Measurements from ENCODE around the gene REV3L.
"Not testable (repeated sequence)": the region's sequence is repeated elsewhere in the genome, so short reads cannot be mapped to it uniquely, and the experiment has no call there.

REV3L gene

DNA sequence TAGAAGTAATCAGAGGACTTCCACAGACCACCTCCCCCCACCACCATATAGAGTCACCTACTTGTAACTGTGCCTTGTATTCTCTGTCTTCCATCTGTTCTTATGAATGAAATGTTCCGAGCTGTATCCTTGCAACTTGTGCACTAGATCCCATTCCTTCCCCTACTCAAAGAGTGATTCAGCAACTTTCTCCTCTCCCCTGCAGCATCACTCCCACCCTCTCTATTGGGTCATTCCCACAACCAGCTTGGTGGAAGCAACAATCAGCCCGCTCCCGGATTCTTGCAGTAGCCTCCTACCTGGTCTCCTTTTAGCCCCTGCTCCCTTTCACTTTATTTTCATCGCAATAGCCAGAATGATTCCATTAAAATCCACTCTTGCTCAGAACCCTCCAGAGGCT, 34.9 kb upstream of the REV3L start:
- Histone ChIP-seq H3K4me1 (ENCODE audit: insufficient read depth, low read length) (peaks cover 11% of the 10 kb centered on the region), H3K27me3 (ENCODE audit: insufficient read depth, low read length) (no peaks in the 10 kb centered on the region), H3K9me3 (ENCODE audit: insufficient read depth, low read depth, low read length) (no peaks in the 10 kb centered on the region), H3K9ac (ENCODE audit: low read depth, low read length) (no peak overlapping the region), H3K36me3 (ENCODE audit: insufficient read depth, low read length) (no peaks in the 10 kb centered on the region), H3K27ac (ENCODE audit: low read depth, low read length) (no peak overlapping the region), H3K4me3 (ENCODE audit: low read length) (no peak overlapping the region)
- 82% methylated on average over 4 of the region's 4 CpGs for WGBS

DNA sequence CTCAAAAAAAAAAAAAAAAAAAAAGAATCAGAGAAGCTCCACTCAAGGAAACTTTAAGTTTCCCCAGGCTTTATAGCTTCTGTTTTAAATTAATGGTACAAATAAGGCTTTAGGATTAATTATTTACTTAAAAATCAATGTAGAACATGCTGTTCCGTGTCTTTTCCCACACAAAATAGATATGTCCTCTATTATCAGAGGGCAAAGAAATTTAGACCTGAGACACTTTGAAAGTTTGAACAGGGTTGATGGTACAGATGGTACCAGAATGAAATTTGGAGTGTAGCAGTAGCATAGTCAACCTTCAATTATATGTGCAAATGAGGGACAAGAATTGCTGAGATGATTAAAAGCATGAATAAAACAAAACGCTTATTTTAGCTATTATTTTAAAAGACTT, 32.2 kb upstream of the REV3L start:
- Histone ChIP-seq H3K27me3 (ENCODE audit: insufficient read depth, low read length) (no peaks in the 10 kb centered on the region), H3K9me3 (ENCODE audit: insufficient read depth, low read depth, low read length) (no peaks in the 10 kb centered on the region), H3K27ac (ENCODE audit: low read depth, low read length) (no peak overlapping the region), H3K4me3 (ENCODE audit: low read length) (no peak overlapping the region), H3K36me3 (ENCODE audit: insufficient read depth, low read length) (no peaks in the 10 kb centered on the region), H3K9ac (ENCODE audit: low read depth, low read length) (no peak overlapping the region), H3K4me1 (ENCODE audit: insufficient read depth, low read length) (peaks cover 11% of the 10 kb centered on the region)
- WGBS: no CpG with 5 or more reads among the region's 2 CpGs

DNA sequence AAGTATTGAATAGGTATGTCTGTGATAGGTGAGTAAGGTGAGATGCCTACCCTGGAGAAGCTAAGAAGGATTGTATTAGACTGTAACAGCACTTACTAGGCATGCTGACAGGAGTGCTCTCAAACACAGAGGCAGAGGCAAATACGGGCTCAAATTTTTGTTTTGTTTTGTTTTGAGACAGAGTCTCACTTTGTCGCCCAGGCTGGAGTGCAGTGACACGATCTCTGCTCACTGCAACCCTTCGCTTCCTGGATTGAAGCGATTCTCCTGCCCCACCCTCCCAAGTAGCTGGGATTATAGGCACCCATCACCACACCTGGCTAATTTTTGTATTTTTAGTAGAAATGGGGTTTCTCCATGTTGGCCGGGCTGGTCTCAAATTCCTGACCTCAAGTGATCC, 31.5 kb upstream of the REV3L start:
- H3K36me3 ChIP-seq (ENCODE audit: insufficient read depth, low read length); H3K9me3 ChIP-seq (ENCODE audit: insufficient read depth, low read depth, low read length); H3K27me3 ChIP-seq (ENCODE audit: insufficient read depth, low read length); H3K9ac ChIP-seq (ENCODE audit: low read depth, low read length); H3K27ac ChIP-seq (ENCODE audit: low read depth, low read length); H3K4me3 ChIP-seq (ENCODE audit: low read length): not testable (repeated sequence)
- WGBS: 94% methylated on average over 6 of the region's 6 CpGs
- peaks cover 11% of the 10 kb centered on the region for H3K4me1 ChIP-seq (ENCODE audit: insufficient read depth, low read length)

DNA sequence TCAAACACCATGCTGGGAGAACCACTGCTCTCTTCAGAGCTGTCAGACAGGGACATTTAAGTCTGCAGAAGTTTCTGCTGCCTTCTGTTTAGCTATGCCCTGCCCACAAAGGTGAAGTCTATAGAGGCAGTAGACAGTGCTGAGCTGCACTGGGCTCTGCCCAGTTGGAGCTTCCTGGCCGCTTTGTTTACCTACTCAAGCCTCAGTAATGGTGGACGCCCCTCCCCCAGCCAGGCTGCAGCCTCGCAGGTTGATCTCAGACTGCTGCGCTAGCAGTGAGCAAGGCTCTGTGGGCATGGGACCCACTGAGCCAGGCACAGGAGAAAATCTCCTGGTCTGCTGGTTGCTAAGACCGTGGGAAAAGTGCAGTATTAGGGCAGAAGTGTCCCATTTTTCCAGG, 24.2 kb upstream of the REV3L start:
- WGBS: 71% methylated on average over 5 of the region's 5 CpGs
- H3K4me3 ChIP-seq (ENCODE audit: low read length); H3K9me3 ChIP-seq (ENCODE audit: insufficient read depth, low read depth, low read length); H3K36me3 ChIP-seq (ENCODE audit: insufficient read depth, low read length); H3K9ac ChIP-seq (ENCODE audit: low read depth, low read length); H3K27me3 ChIP-seq (ENCODE audit: insufficient read depth, low read length); H3K27ac ChIP-seq (ENCODE audit: low read depth, low read length): not testable (repeated sequence)
- peaks cover 21% of the 10 kb centered on the region for H3K4me1 ChIP-seq (ENCODE audit: insufficient read depth, low read length)

DNA sequence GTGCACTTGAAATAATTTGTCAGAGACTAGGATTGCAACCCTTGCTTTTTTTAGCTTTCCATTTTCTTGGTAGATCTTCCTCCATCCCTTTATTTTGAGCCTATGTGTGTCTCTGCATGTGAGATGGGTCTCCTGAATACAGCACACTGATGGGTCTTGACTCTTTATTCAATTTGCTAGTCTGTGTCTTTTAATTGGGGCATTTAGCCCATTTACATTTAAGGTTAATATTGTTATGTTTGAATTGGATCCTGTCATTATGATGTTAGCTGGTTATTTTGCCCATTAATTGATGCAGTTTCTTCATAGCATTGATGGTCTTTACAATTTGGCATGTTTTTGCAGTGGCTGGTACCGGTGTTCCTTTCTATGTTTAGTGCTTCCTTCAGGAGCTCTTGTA, 22.5 kb upstream of the REV3L start:
- H3K9me3 ChIP-seq (ENCODE audit: insufficient read depth, low read depth, low read length); H3K36me3 ChIP-seq (ENCODE audit: insufficient read depth, low read length); H3K9ac ChIP-seq (ENCODE audit: low read depth, low read length); H3K27me3 ChIP-seq (ENCODE audit: insufficient read depth, low read length); H3K27ac ChIP-seq (ENCODE audit: low read depth, low read length); H3K4me3 ChIP-seq (ENCODE audit: low read length): not testable (repeated sequence)
- peaks cover 28% of the 10 kb centered on the region for H3K4me1 ChIP-seq (ENCODE audit: insufficient read depth, low read length)
- WGBS: 92% methylated on average over 1 of the region's 1 CpG

DNA sequence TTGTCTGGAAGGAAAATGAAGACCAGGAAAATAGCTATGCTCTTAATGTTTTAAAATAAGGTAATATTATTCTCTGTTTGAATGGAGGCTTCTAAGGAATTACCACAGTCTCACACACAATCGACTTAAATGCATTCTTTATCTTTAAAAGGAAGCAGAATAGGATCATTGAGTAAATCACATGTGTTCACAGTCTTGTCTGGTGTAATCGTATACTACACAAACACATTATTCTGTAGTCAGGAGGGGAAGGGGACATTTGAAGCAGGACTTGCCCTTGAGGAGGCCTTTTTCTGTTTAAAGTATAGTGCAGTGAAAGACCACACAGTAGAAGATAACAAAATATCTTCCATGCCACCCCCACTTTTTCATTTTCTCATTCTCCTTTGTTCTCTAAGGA, 20.6 kb upstream of the REV3L start:
- 83% methylated on average over 1 of the region's 2 CpGs for WGBS
- Histone ChIP-seq H3K4me3 (ENCODE audit: low read length) (no peak overlapping the region), H3K27me3 (ENCODE audit: insufficient read depth, low read length) (no peaks in the 10 kb centered on the region), H3K9me3 (ENCODE audit: insufficient read depth, low read depth, low read length) (no peaks in the 10 kb centered on the region), H3K27ac (ENCODE audit: low read depth, low read length) (no peak overlapping the region), H3K9ac (ENCODE audit: low read depth, low read length) (no peak overlapping the region), H3K4me1 (ENCODE audit: insufficient read depth, low read length) (peaks cover 28% of the 10 kb centered on the region), H3K36me3 (ENCODE audit: insufficient read depth, low read length) (no peaks in the 10 kb centered on the region)

DNA sequence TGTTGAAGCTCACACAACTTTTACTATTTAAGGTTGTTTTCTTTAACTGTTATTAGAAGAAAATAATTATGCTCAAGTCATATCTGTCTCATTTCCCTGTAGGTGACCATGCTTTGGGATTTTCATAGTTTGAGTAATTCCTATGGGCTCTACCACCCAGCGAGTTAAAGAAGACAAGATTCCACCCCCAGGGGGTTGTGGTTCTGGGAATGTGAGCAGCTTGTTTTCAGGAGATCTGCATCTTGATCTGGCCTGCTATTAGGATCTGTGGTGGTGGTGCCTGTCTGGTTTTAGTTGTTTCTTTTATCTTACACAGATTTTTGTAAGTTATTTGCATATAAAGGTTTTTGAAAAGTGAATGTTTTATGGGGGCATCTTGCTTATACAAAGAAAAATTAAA, 20.2 kb upstream of the REV3L start:
- Histone ChIP-seq H3K9me3 (ENCODE audit: insufficient read depth, low read depth, low read length) (no peaks in the 10 kb centered on the region), H3K4me1 (ENCODE audit: insufficient read depth, low read length) (peaks cover 28% of the 10 kb centered on the region), H3K36me3 (ENCODE audit: insufficient read depth, low read length) (no peaks in the 10 kb centered on the region), H3K9ac (ENCODE audit: low read depth, low read length) (no peak overlapping the region), H3K4me3 (ENCODE audit: low read length) (no peak overlapping the region), H3K27ac (ENCODE audit: low read depth, low read length) (no peak overlapping the region), H3K27me3 (ENCODE audit: insufficient read depth, low read length) (no peaks in the 10 kb centered on the region)
- 30% methylated on average over 1 of the region's 1 CpG for WGBS

DNA sequence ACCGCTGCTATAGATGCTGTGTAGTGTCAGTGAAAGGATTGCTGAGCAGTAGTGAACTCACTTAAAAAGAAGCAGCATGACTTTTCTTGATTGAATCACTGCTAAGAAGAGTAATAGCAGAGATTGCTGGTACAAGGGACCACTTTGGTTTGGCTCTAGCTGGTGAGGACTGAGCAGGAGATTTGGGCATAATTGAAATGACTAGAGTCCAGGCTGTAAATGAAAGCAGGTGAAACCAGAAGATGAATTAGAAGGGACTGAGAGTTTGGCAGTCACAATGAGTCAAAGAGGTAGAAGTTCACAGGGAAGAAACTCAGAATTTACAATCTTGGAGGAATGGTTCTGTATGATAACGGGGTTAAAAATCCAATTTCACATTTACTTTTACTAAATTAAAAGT, 19.1 kb upstream of the REV3L start:
- Histone ChIP-seq H3K4me3 (ENCODE audit: low read length) (no peak overlapping the region), H3K9ac (ENCODE audit: low read depth, low read length) (no peak overlapping the region), H3K4me1 (ENCODE audit: insufficient read depth, low read length) (peaks cover 24% of the 10 kb centered on the region), H3K9me3 (ENCODE audit: insufficient read depth, low read depth, low read length) (no peaks in the 10 kb centered on the region), H3K27me3 (ENCODE audit: insufficient read depth, low read length) (no peaks in the 10 kb centered on the region), H3K27ac (ENCODE audit: low read depth, low read length) (no peak overlapping the region), H3K36me3 (ENCODE audit: insufficient read depth, low read length) (no peaks in the 10 kb centered on the region)
- 93% methylated on average over 1 of the region's 2 CpGs for WGBS

DNA sequence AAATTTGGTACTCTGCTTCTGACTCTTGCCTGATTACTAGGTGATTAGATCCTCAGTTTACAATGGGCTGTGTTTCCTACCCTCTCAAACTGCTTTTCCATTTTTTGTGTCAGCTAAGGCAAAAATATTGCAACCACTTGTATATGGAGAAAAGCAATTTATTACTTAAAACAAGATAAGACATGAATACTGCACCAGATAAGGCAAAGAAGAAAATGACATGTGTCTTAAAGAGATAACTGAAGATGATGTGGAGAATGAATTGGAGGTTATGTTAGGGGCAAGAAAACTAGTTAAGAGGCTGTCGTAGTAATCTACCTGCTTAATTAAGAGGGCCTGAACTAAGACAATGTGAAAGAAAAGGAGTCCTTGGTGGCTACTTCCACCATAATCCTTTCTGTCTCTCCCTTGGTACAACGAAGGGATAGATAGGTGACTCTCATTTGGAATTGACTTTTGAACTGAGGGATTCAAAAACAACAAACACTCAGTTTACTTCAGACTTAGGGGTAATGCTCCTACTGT, 16.3 kb upstream of the REV3L start:
- Histone ChIP-seq H3K27ac (ENCODE audit: low read depth, low read length) (no peak overlapping the region), H3K9me3 (ENCODE audit: insufficient read depth, low read depth, low read length) (no peaks in the 10 kb centered on the region), H3K27me3 (ENCODE audit: insufficient read depth, low read length) (no peaks in the 10 kb centered on the region), H3K9ac (ENCODE audit: low read depth, low read length) (no peak overlapping the region), H3K36me3 (ENCODE audit: insufficient read depth, low read length) (no peaks in the 10 kb centered on the region), H3K4me1 (ENCODE audit: insufficient read depth, low read length) (peaks cover 22% of the 10 kb centered on the region), H3K4me3 (ENCODE audit: low read length) (no peak overlapping the region)
- 97% methylated on average over 2 of the region's 2 CpGs for WGBS

DNA sequence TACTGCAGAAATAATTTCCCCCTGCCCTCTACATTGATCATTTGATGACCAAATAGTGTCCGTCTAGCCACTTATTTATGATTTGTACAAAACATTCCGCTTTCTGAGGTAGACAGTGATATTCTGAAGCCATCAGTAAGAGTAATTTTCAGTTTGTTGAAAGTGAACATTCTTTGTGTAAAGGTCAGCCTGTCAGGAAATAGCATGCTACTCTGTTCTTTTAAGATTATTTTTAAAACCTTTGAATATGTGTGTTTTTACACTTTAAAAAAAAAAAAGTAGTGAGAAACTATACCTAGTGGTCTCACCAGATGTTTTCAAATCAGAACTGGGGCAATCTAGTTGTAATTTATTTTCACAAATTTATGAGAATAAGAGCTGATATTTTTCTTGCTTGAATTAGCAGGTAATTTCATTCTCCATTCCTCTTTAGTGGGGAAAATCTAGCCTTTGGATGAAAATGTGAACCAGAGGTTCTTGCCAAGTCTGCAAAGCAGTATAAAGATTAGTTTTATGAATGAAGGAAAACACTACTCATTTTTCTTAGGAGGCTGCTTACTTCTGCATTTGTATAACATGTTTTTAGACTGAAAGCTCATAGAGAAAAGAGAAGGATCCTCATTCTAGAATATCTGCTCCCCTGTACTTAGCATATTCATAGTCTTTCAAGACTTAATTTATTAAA, 12.1 kb upstream of the REV3L start:
- Histone ChIP-seq H3K27me3 (ENCODE audit: insufficient read depth, low read length) (no peaks in the 10 kb centered on the region), H3K4me3 (ENCODE audit: low read length) (no peak overlapping the region), H3K9me3 (ENCODE audit: insufficient read depth, low read depth, low read length) (no peaks in the 10 kb centered on the region), H3K36me3 (ENCODE audit: insufficient read depth, low read length) (0 out of 2 replicates have a peak, but pooled peaks cover 2% of the 10 kb centered on the region), H3K9ac (ENCODE audit: low read depth, low read length) (no peak overlapping the region), H3K27ac (ENCODE audit: low read depth, low read length) (no peak overlapping the region), H3K4me1 (ENCODE audit: insufficient read depth, low read length) (no peaks in the 10 kb centered on the region)
- 94% methylated on average over 2 of the region's 2 CpGs for WGBS

DNA sequence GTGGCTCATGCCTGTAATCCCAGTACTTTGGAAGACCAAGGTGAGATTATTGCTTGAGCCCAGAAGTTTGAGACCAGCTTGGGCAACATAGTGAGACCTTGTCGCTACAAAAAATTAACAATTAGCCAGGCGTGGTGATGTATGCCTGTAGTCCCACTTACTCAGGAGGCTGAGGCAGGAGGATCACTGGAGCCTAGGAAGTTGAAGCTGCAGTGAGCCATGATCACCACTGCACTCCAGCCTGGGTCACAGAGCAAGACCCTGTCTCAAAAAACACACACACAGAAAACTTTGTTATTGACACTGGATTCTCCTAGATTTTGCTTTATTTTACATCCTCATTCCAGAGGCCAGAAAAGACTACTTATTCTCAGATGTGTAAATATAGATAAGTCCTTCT, 9.5 kb upstream of the REV3L start:
- Histone ChIP-seq H3K9me3 (ENCODE audit: insufficient read depth, low read depth, low read length) (no peaks in the 10 kb centered on the region), H3K9ac (ENCODE audit: low read depth, low read length) (no peak overlapping the region), H3K36me3 (ENCODE audit: insufficient read depth, low read length) (peaks cover 9% of the 10 kb centered on the region; the same call in 1 of the 2 replicates), H3K27ac (ENCODE audit: low read depth, low read length) (no peak overlapping the region), H3K4me1 (ENCODE audit: insufficient read depth, low read length) (peaks cover 8% of the 10 kb centered on the region; the same call in 1 of the 2 replicates), H3K27me3 (ENCODE audit: insufficient read depth, low read length) (no peaks in the 10 kb centered on the region), H3K4me3 (ENCODE audit: low read length) (no peak overlapping the region)
- WGBS: 98% methylated on average over 2 of the region's 2 CpGs

DNA sequence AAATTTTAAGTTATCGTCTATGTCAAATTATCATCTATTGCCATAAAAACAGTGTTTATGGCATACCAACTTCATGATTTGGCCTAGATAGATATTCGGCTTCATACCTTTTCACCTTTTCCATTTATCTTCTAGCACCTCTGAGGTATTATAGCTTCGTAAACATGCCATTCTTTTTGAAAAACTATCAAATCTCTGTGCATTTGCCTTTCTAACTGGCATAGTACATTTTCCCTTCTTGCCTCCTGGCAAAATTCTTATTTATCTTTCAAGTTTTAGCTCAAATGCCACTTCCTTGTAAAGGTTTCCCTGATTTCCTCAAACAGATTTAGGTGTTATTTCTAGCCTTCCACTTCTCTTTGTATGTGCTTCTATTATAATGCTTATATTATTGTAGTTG, 7.0 kb upstream of the REV3L start:
- Histone ChIP-seq H3K36me3 (ENCODE audit: insufficient read depth, low read length) (peaks cover 19% of the 10 kb centered on the region), H3K4me3 (ENCODE audit: low read length) (no peak overlapping the region), H3K4me1 (ENCODE audit: insufficient read depth, low read length) (peaks cover 12% of the 10 kb centered on the region; the same call in 1 of the 2 replicates), H3K9me3 (ENCODE audit: insufficient read depth, low read depth, low read length) (peaks cover 4% of the 10 kb centered on the region; the same call in 1 of the 2 replicates), H3K27ac (ENCODE audit: low read depth, low read length) (no peak overlapping the region), H3K27me3 (ENCODE audit: insufficient read depth, low read length) (no peaks in the 10 kb centered on the region), H3K9ac (ENCODE audit: low read depth, low read length) (no peak overlapping the region)
- 96% methylated on average over 3 of the region's 3 CpGs for WGBS
